Measurements from ENCODE around the gene HAP1.
A peak's percentile ranks its signal among the peaks of the same experiment; 100 is the strongest.

HAP1 gene

DNA sequence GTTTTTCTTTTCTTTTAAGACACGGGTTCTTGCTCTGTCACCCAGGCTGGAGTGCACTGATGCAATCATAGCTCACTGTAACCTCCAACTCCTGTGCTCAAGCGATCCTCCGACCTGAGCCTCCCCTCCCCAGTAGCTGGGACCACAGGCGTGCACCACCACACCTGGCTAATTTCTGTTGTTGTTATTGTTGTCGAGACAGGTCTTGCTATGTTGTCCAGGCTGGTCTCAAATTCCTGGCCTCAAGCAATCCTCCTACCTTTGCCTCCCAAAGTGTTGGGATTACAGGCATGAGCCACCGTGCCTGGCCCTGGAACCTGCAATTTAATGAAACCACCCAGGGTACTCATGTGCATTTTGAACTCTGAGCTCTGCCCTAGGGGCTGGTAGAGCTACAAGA is 27.9 kb upstream of the HAP1 start:
- no peaks in the 10 kb centered on the region for H3K79me2 ChIP-seq (ENCODE audit: insufficient read depth, low read depth)
- no peaks in the 10 kb centered on the region for H3K27me3 ChIP-seq (ENCODE audit: insufficient read depth, low read depth)
- H3K4me1 ChIP-seq (ENCODE audit: low read depth, poor library complexity, severe bottlenecking) = peaks cover 25% of the 10 kb centered on the region
- no peak overlapping the region for H2AFZ ChIP-seq (ENCODE audit: low read depth)
- no peaks in the 10 kb centered on the region for H4K20me1 ChIP-seq (ENCODE audit: insufficient read depth)
- H3K4me3 ChIP-seq (IDR thresholded peaks at IDR 0.05; ENCODE audit: insufficient read depth, low read depth, low read length) = no peak overlapping the region
- H3K9ac ChIP-seq = no peak overlapping the region
- H3K4me2 ChIP-seq = no peak overlapping the region
- TF ChIP-seq, protein P1, sequence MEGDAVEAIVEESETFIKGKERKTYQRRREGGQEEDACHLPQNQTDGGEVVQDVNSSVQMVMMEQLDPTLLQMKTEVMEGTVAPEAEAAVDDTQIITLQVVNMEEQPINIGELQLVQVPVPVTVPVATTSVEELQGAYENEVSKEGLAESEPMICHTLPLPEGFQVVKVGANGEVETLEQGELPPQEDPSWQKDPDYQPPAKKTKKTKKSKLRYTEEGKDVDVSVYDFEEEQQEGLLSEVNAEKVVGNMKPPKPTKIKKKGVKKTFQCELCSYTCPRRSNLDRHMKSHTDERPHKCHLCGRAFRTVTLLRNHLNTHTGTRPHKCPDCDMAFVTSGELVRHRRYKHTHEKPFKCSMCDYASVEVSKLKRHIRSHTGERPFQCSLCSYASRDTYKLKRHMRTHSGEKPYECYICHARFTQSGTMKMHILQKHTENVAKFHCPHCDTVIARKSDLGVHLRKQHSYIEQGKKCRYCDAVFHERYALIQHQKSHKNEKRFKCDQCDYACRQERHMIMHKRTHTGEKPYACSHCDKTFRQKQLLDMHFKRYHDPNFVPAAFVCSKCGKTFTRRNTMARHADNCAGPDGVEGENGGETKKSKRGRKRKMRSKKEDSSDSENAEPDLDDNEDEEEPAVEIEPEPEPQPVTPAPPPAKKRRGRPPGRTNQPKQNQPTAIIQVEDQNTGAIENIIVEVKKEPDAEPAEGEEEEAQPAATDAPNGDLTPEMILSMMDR (conservative IDR thresholded peaks at IDR 0.05; ENCODE audit: low read depth, low read length) = no peak
- H3K36me3 ChIP-seq (ENCODE audit: insufficient read depth) = no peaks in the 10 kb centered on the region
- no peak overlapping the region for H3K27ac ChIP-seq

DNA sequence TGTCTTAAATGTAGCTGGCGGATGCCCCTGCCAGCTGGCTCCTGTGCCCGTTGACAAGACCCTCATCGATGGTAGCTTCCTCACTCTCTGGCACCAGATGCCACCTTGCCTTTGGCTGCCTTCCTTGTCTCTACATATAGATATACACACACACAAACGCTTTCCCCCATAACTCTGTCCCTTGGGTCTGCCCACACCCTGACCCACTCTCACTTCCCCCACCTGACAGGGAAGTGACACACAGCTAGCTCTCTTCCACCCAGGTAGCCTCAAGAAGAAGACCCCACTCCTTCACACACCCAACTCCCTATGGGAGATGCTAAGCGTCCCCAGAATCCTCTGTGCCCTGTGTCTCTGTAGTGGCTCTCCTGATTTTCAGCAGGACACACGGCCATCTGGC is 26.4 kb upstream of the HAP1 start:
- Histone ChIP-seq H3K79me2 (ENCODE audit: insufficient read depth, low read depth) (0 out of 2 replicates have a peak, but pooled peaks cover 2% of the 10 kb centered on the region), H3K4me2 (no peak overlapping the region), H3K4me1 (ENCODE audit: low read depth, poor library complexity, severe bottlenecking) (peaks cover 39% of the 10 kb centered on the region), H3K27me3 (ENCODE audit: insufficient read depth, low read depth) (no peaks in the 10 kb centered on the region), H3K36me3 (ENCODE audit: insufficient read depth) (no peaks in the 10 kb centered on the region), H2AFZ (ENCODE audit: low read depth) (no peak overlapping the region), H3K27ac (no peak overlapping the region), H3K9ac (no peak overlapping the region), H4K20me1 (ENCODE audit: insufficient read depth) (no peaks in the 10 kb centered on the region), H3K4me3 (IDR thresholded peaks at IDR 0.05; ENCODE audit: insufficient read depth, low read depth, low read length) (no peak overlapping the region)
- TF ChIP-seq, protein P1 (conservative IDR thresholded peaks at IDR 0.05; ENCODE audit: low read depth, low read length) = no peak

GRCh38 chr17:41758601-41759000 is 24.2 kb upstream of the HAP1 start:
- peaks cover 16% of the 10 kb centered on the region; the same call in 1 of the 2 replicates for H3K79me2 ChIP-seq (ENCODE audit: insufficient read depth, low read depth)
- H3K4me2 ChIP-seq = no peak overlapping the region
- no peak overlapping the region for H2AFZ ChIP-seq (ENCODE audit: low read depth)
- H3K9ac ChIP-seq = no peak overlapping the region
- H4K20me1 ChIP-seq (ENCODE audit: insufficient read depth) = no peaks in the 10 kb centered on the region
- peaks cover 60% of the 10 kb centered on the region for H3K4me1 ChIP-seq (ENCODE audit: low read depth, poor library complexity, severe bottlenecking)
- TF ChIP-seq, protein P1 (conservative IDR thresholded peaks at IDR 0.05; ENCODE audit: low read depth, low read length) = no peak
- H3K27me3 ChIP-seq (ENCODE audit: insufficient read depth, low read depth) = no peaks in the 10 kb centered on the region
- H3K36me3 ChIP-seq (ENCODE audit: insufficient read depth) = no peaks in the 10 kb centered on the region
- H3K27ac ChIP-seq = peak overlapping the region; percentile 95; the same call in 1 of the 2 replicates
- no peak overlapping the region for H3K4me3 ChIP-seq (IDR thresholded peaks at IDR 0.05; ENCODE audit: insufficient read depth, low read depth, low read length)

DNA sequence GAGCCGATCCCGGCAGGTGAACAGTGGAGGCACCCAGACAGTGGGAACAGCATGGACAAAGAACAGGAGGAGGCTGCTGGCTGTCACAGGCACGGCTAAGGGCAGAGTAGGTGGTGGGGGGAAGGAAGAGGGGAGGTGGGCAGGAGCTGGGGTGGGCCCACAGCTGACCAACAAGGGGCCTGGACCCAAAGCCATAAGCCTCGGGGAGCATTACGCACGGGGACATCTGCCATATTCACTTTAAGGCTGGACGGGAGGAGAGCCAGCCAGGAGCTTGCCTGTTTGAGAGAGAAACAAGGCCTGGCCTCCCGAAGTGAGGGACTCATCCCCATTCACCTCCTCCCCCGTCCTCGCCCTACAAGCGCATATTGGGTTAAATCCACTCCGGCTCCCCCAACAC is 19.6 kb upstream of the HAP1 start:
- no peaks in the 10 kb centered on the region for H3K27me3 ChIP-seq (ENCODE audit: insufficient read depth, low read depth)
- H3K27ac ChIP-seq = no peak overlapping the region; the same call in 1 of the 2 replicates
- peaks cover 16% of the 10 kb centered on the region; the same call in 1 of the 2 replicates for H3K79me2 ChIP-seq (ENCODE audit: insufficient read depth, low read depth)
- peak overlapping the region; percentile 75; the same call in 1 of the 2 replicates for H3K4me2 ChIP-seq
- H3K9ac ChIP-seq = no peak overlapping the region
- no peaks in the 10 kb centered on the region for H3K36me3 ChIP-seq (ENCODE audit: insufficient read depth)
- H3K4me3 ChIP-seq (IDR thresholded peaks at IDR 0.05; ENCODE audit: insufficient read depth, low read depth, low read length) = no peak overlapping the region
- TF ChIP-seq, protein P1 (conservative IDR thresholded peaks at IDR 0.05; ENCODE audit: low read depth, low read length) = no peak
- H3K4me1 ChIP-seq (ENCODE audit: low read depth, poor library complexity, severe bottlenecking) = peaks cover 62% of the 10 kb centered on the region
- H4K20me1 ChIP-seq (ENCODE audit: insufficient read depth) = no peaks in the 10 kb centered on the region
- H2AFZ ChIP-seq (ENCODE audit: low read depth) = no peak overlapping the region

Data from KMS-11 (cell line).